Thyroid gland (tissue), 4 donors: ENCODE data around the gene PRDM12. TPM values are rescaled to one million over a fixed set of nuclear protein-coding genes. Genes with fewer than 3 reads are reported as not detected.

Source experiments
- DNase-seq, 2 donors: peaks; one replicate each; pipeline ENCODE4 v3.0.0-alpha.2; 2019
- H3K27ac ChIP-seq, 3 donors: fragments of 200-600 bp; sonication (generic); 1 replicate in 2 of 3; 2 replicates in 1 of 3; pipeline ENCODE4 v1.5.1; 2016 to 2019; ENCODE audit warnings: mild to moderate bottlenecking in 1 of 3, moderate library complexity in 1 of 3
- H3K27me3 ChIP-seq: fragments of 200-600 bp; sonication (generic); one replicate; pipeline ENCODE4 v1.5.1; 2019
- H3K36me3 ChIP-seq, 2 donors: fragments of 200-600 bp; sonication (generic); one replicate each; pipeline ENCODE4 v1.5.1; 2016 to 2019
- H3K4me1 ChIP-seq, 2 donors: fragments of 200-600 bp; sonication (generic); one replicate each; pipeline ENCODE4 v1.5.1; 2017 to 2019
- H3K4me3 ChIP-seq, 3 donors: fragments of 200-600 bp; sonication (generic); replicated peaks in 1 of 3; 1 replicate in 2 of 3; 2 replicates in 1 of 3; pipeline ENCODE4 v1.5.1; 2016; ENCODE audit warnings: mild to moderate bottlenecking in 1 of 3
- H3K9me3 ChIP-seq: fragments of 200-600 bp; sonication (generic); one replicate; pipeline ENCODE4 v1.5.1; 2017
- CTCF ChIP-seq, 6 experiments: fragments of 200-600 bp in 3 of 6; fragments of 450-650 bp in 3 of 6; sonication (generic) in 3 of 6; IDR thresholded peaks; one replicate each; pipeline ENCODE4 v1.5.1; 2016 to 2019; ENCODE audit warnings: antibody characterized with exemption in 6 of 6, mild to moderate bottlenecking in 2 of 6, inconsistent platforms in 1 of 6, moderate library complexity in 1 of 6
- POLR2A ChIP-seq, 2 donors: fragments of 450-650 bp; IDR thresholded peaks; one replicate each; pipeline ENCODE4 v1.6.1; 2017; ENCODE audit warnings: antibody characterized with exemption in 2 of 2, mild to moderate bottlenecking in 2 of 2, moderate library complexity in 1 of 2
- WGBS, 2 donors: methylation state at CpG; one replicate each; pipeline ENCODE4 v1.1.5; 2017; 5-methylcytosine and 5-hydroxymethylcytosine counted together
- intact Hi-C: fragments of 100-400 bp; cut with DNase I; formaldehyde crosslinking; loops from one replicate; pipeline ENCODE4 v1.15.1; 2023
- total RNA-seq, 4 donors: library from RNA; depleted of rRNA; stranded (reverse); fragments of >200 nt; gene quantifications; one replicate each; pipeline ENCODE4 v1.2.3, GENCODE V29; 2016

Gene PRDM12
- total RNA-seq, 4 donors from 2014 or later, result not detected

DNA sequence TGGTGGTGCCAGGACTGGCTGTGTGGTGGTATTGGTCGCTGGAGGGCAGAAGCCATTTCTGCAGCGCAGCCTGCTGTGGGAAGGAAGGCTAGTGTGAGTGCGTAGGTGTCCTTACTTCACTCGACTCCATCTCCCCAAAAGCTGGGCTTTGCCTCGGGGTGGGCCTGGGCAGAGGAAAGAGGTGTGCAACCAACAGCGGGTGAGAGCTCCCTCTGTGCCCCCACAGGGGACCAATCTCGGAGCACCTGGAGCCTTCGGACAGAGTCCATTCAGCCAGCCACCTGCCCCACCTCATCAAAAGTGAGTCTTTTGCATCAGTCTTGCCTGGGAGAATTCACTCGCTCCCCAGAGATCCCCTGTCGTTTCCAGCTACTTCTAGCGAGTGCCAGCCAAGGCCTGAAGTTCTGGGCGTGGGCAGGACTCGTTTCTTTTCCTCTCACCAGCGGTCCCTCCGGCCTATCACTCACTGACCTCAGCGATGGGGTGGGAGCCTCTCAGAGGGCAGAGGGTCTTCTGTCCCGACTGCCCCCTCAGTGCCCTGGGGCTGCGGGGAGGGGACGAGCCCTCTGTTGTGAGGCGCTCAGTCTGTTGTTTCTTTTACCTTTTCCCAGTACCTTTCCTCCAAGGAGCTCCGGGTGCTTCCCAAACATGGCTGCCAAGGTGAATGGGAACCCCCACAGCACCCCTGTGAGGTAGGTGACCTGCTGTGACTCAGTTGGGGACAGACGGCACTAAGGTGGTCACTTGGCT, 32.9 kb upstream of the PRDM12 start:
- 95 to 96% methylated on average over 19 to 22 of the region's 22 CpGs for WGBS, 2 donors
- H3K4me3 ChIP-seq, result no peak overlapping the region
- H3K4me1 ChIP-seq, result no peaks in the 10 kb centered on the region
- H3K27me3 ChIP-seq, result no peaks in the 10 kb centered on the region
- no peaks in the 10 kb centered on the region for H3K9me3 ChIP-seq
- H3K36me3 ChIP-seq, result peaks cover 68 to 82% of the 10 kb centered on the region in 2 donors
- TF ChIP-seq CTCF (IDR thresholded peaks at IDR 0.05), result no peak
- no peak for TF ChIP-seq POLR2A (IDR thresholded peaks at IDR 0.05)
- intact Hi-C loops, result no loop called here
- DNase-seq, result no peak
- H3K27ac ChIP-seq, result no peak overlapping the region

- TF ChIP-seq POLR2A (IDR thresholded peaks at IDR 0.05), result no peak
- no peak for TF ChIP-seq CTCF (IDR thresholded peaks at IDR 0.05)
- peaks cover 68 to 82% of the 10 kb centered on the region in 2 donors for H3K36me3 ChIP-seq
Measured at GRCh38 chr9:130632081-130632710, 32.2 kb upstream of the PRDM12 start.

DNA sequence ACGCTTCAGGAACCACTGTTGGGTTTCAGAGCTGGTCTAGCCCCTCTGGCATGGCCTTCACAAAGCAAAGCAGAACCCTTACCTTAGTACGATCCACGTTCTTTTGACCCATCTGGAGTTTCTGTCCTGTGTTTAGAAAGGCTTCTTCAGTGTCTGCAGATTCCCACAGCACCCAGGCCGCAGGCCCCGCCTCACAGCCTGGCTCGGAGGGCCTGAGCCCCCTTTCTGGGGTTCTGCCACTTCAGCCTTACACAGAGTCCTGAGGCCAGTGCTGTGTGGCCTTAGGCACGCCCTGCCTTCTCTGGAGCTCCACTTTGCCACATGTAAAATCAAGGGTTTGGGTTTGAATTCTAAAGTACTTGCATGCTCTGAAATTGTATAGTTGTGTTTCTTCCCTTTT, 31.6 kb upstream of the PRDM12 start:
- no peaks in the 10 kb centered on the region for H3K27me3 ChIP-seq
- no peaks in the 10 kb centered on the region for H3K9me3 ChIP-seq
- no peaks in the 10 kb centered on the region for H3K4me1 ChIP-seq
- intact Hi-C loops, result no loop called here
- no peak overlapping the region for H3K4me3 ChIP-seq
- WGBS, 2 donors, result 93 to 96% methylated on average over 7 of the region's 7 CpGs
- no peak overlapping the region for H3K27ac ChIP-seq
- TF ChIP-seq CTCF (IDR thresholded peaks at IDR 0.05), result no peak
- no peak for TF ChIP-seq POLR2A (IDR thresholded peaks at IDR 0.05)
- no peak for DNase-seq
- peaks cover 67 to 76% of the 10 kb centered on the region in 2 donors for H3K36me3 ChIP-seq

More at GRCh38 chr9:130632081-130632710, 32.2 kb upstream of the PRDM12 start:
- WGBS, 2 donors, result 92 to 95% methylated on average over 12 to 13 of the region's 13 CpGs
- Histone ChIP-seq H3K27ac (no peak overlapping the region), H3K9me3 (no peaks in the 10 kb centered on the region), H3K4me3 (no peak overlapping the region), H3K27me3 (no peaks in the 10 kb centered on the region), H3K4me1 (no peaks in the 10 kb centered on the region)
- DNase-seq, result no peak
- intact Hi-C loops, result no loop called here

GRCh38 chr9:130633336-130634190, 30.8 kb upstream of the PRDM12 start:
- Histone ChIP-seq H3K4me1 (no peaks in the 10 kb centered on the region), H3K4me3 (no peak overlapping the region), H3K36me3 (peaks cover 71 to 80% of the 10 kb centered on the region in 2 donors), H3K9me3 (no peaks in the 10 kb centered on the region), H3K27ac (no peak overlapping the region), H3K27me3 (no peaks in the 10 kb centered on the region)
- no peak for DNase-seq
- 89 to 91% methylated on average over 25 of the region's 25 CpGs for WGBS, 2 donors
- intact Hi-C loops, result no loop called here
- TF ChIP-seq POLR2A (IDR thresholded peaks at IDR 0.05), result no peak
- TF ChIP-seq CTCF (IDR thresholded peaks at IDR 0.05), result no peak
